ENCODE results near the gene HTRA1.

HTRA1 gene

GRCh38 chr10:122524811-122525210 lies 63.5 kb downstream of the HTRA1 start:
- Histone ChIP-seq H2AFZ (ENCODE audit: insufficient read depth, low read length, poor library complexity) (no peak overlapping the region), H2BK5ac (ENCODE audit: low read depth, low read length, poor library complexity) (no peak overlapping the region), H3K14ac (ENCODE audit: low read length) (no peak overlapping the region), H4K8ac (ENCODE audit: low read depth, low read length) (no peak overlapping the region), H2BK12ac (ENCODE audit: low read length) (no peak overlapping the region), H3K4me1 (ENCODE audit: control insufficient read depth in 1 of 2, insufficient read depth in 2 of 2, low read length in 2 of 2) (peaks cover 0 to 3% of the 10 kb centered on the region in 2 experiments), H3K9me3 (ENCODE audit: insufficient read depth, low read depth, low read length) (no peaks in the 10 kb centered on the region), H3K4me2 (ENCODE audit: low read length) (no peak overlapping the region), H3K23ac (ENCODE audit: low read length) (no peak overlapping the region), H4K91ac (ENCODE audit: low read depth, low read length) (no peak overlapping the region), H3K36me3 (ENCODE audit: control insufficient read depth in 1 of 2, insufficient read depth in 2 of 2, low read length in 2 of 2) (no peaks in the 10 kb centered on the region), H3K4me3 (ENCODE audit: low read depth, low read length) (no peak overlapping the region), H2BK120ac (ENCODE audit: insufficient read depth, low read length, poor library complexity) (no peak overlapping the region), H3K79me1 (ENCODE audit: low read length) (no peaks in the 10 kb centered on the region), H4K12ac (ENCODE audit: low read depth, low read length) (no peak overlapping the region), H3K27ac (ENCODE audit: low read depth, low read length) (no peak overlapping the region), H3K79me2 (ENCODE audit: control insufficient read depth, insufficient read depth, low read length, poor library complexity) (no peaks in the 10 kb centered on the region), H2AK5ac (ENCODE audit: low read length) (no peak overlapping the region), H3K27me3 (ENCODE audit: insufficient read depth, low read length) (no peaks in the 10 kb centered on the region), H3K4ac (ENCODE audit: low read depth, low read length) (no peak overlapping the region), H3K9ac (ENCODE audit: low read length) (no peak overlapping the region), H3K18ac (ENCODE audit: low read length) (no peak overlapping the region)
- no peak for DNase-seq
- no CpG with 5 or more reads among the region's 3 CpGs for WGBS (ENCODE audit: extremely low coverage, insufficient coverage, insufficient read length)

DNA sequence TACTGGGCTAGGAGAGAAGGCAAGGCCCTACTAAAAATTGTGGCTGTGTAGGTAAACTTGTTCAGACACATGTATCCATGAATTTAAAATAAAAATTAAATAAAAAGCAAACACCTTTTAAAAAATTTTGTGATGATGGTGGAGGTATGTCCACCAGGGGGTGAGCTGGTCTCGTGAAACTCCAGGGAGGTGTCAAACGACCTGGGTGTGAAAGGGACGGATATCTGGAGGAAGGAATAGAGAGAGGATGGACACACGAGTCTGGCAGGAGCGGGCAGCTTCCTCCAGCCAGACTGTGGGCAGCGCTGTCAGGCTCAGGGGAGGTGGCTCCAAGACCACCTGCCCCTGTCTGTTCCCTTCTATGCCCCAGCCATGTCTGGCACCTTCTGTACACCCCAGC lies 64.4 kb downstream of the HTRA1 start:
- H2AK5ac ChIP-seq (ENCODE audit: low read length) = no peak overlapping the region
- no CpG with 5 or more reads among the region's 6 CpGs for WGBS (ENCODE audit: extremely low coverage, insufficient coverage, insufficient read length)
- no peaks in the 10 kb centered on the region for H3K79me1 ChIP-seq (ENCODE audit: low read length)
- no peaks in the 10 kb centered on the region for H3K36me3 ChIP-seq (ENCODE audit: control insufficient read depth in 1 of 2, insufficient read depth in 2 of 2, low read length in 2 of 2)
- no peaks in the 10 kb centered on the region for H3K9me3 ChIP-seq (ENCODE audit: insufficient read depth, low read depth, low read length)
- peak in 1 of 2 donors; percentile 50 for DNase-seq
- no peak overlapping the region for H3K4me3 ChIP-seq (ENCODE audit: low read depth, low read length)
- no peak overlapping the region for H2AFZ ChIP-seq (ENCODE audit: insufficient read depth, low read length, poor library complexity)
- H2BK5ac ChIP-seq (ENCODE audit: low read depth, low read length, poor library complexity) = no peak overlapping the region
- no peak overlapping the region for H4K8ac ChIP-seq (ENCODE audit: low read depth, low read length)
- H4K91ac ChIP-seq (ENCODE audit: low read depth, low read length) = no peak overlapping the region
- H3K4ac ChIP-seq (ENCODE audit: low read depth, low read length) = no peak overlapping the region
- H3K14ac ChIP-seq (ENCODE audit: low read length) = no peak overlapping the region
- H4K12ac ChIP-seq (ENCODE audit: low read depth, low read length) = no peak overlapping the region
- no peak overlapping the region for H2BK120ac ChIP-seq (ENCODE audit: insufficient read depth, low read length, poor library complexity)
- no peak overlapping the region for H3K18ac ChIP-seq (ENCODE audit: low read length)
- H3K23ac ChIP-seq (ENCODE audit: low read length) = no peak overlapping the region
- peaks cover 0 to 3% of the 10 kb centered on the region in 2 experiments for H3K4me1 ChIP-seq (ENCODE audit: control insufficient read depth in 1 of 2, insufficient read depth in 2 of 2, low read length in 2 of 2)
- H3K9ac ChIP-seq (ENCODE audit: low read length) = no peak overlapping the region
- no peaks in the 10 kb centered on the region for H3K27me3 ChIP-seq (ENCODE audit: insufficient read depth, low read length)
- H2BK12ac ChIP-seq (ENCODE audit: low read length) = no peak overlapping the region
- H3K4me2 ChIP-seq (ENCODE audit: low read length) = no peak overlapping the region
- H3K79me2 ChIP-seq (ENCODE audit: control insufficient read depth, insufficient read depth, low read length, poor library complexity) = no peaks in the 10 kb centered on the region
- H3K27ac ChIP-seq (ENCODE audit: low read depth, low read length) = no peak overlapping the region

DNA sequence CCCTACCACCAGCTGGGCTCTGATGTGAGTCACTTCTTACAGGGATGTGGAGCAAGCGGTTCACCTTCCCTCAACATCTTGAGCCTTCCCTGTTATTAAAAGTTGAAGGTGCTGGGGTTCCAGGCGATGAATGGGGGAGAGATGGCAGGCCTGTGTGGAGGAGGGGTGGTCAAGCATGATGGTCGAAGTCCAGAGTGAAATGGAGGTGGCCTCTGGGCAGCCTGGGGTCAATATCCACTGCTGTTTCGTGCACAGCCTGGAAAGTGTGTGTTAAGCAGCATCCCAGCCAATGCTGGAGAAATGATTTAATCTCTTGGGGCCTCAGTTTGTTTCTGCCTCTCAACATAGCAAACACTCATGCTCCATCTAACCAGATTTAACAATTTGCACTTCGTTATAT lies 65.5 kb downstream of the HTRA1 start:
- H3K14ac ChIP-seq (ENCODE audit: low read length) = no peak overlapping the region
- H2AFZ ChIP-seq (ENCODE audit: insufficient read depth, low read length, poor library complexity) = no peak overlapping the region
- H4K8ac ChIP-seq (ENCODE audit: low read depth, low read length) = no peak overlapping the region
- no peaks in the 10 kb centered on the region for H3K36me3 ChIP-seq (ENCODE audit: control insufficient read depth in 1 of 2, insufficient read depth in 2 of 2, low read length in 2 of 2)
- no peak overlapping the region for H3K4me3 ChIP-seq (ENCODE audit: low read depth, low read length)
- H2BK120ac ChIP-seq (ENCODE audit: insufficient read depth, low read length, poor library complexity) = no peak overlapping the region
- H3K9ac ChIP-seq (ENCODE audit: low read length) = no peak overlapping the region
- H3K4me1 ChIP-seq (ENCODE audit: control insufficient read depth in 1 of 2, insufficient read depth in 2 of 2, low read length in 2 of 2) = no peaks in the 10 kb centered on the region
- no peak overlapping the region for H3K27ac ChIP-seq (ENCODE audit: low read depth, low read length)
- no peaks in the 10 kb centered on the region for H3K9me3 ChIP-seq (ENCODE audit: insufficient read depth, low read depth, low read length)
- H3K4me2 ChIP-seq (ENCODE audit: low read length) = no peak overlapping the region
- no peak overlapping the region for H2BK5ac ChIP-seq (ENCODE audit: low read depth, low read length, poor library complexity)
- no peak overlapping the region for H2AK5ac ChIP-seq (ENCODE audit: low read length)
- H2BK12ac ChIP-seq (ENCODE audit: low read length) = no peak overlapping the region
- no peak for DNase-seq
- WGBS (ENCODE audit: extremely low coverage, insufficient coverage, insufficient read length) = no CpG with 5 or more reads among the region's 5 CpGs
- no peak overlapping the region for H3K23ac ChIP-seq (ENCODE audit: low read length)
- H4K12ac ChIP-seq (ENCODE audit: low read depth, low read length) = no peak overlapping the region
- no peaks in the 10 kb centered on the region for H3K27me3 ChIP-seq (ENCODE audit: insufficient read depth, low read length)
- no peak overlapping the region for H3K4ac ChIP-seq (ENCODE audit: low read depth, low read length)
- no peaks in the 10 kb centered on the region for H3K79me1 ChIP-seq (ENCODE audit: low read length)
- no peak overlapping the region for H3K18ac ChIP-seq (ENCODE audit: low read length)
- no peak overlapping the region for H4K91ac ChIP-seq (ENCODE audit: low read depth, low read length)
- H3K79me2 ChIP-seq (ENCODE audit: control insufficient read depth, insufficient read depth, low read length, poor library complexity) = no peaks in the 10 kb centered on the region

DNA sequence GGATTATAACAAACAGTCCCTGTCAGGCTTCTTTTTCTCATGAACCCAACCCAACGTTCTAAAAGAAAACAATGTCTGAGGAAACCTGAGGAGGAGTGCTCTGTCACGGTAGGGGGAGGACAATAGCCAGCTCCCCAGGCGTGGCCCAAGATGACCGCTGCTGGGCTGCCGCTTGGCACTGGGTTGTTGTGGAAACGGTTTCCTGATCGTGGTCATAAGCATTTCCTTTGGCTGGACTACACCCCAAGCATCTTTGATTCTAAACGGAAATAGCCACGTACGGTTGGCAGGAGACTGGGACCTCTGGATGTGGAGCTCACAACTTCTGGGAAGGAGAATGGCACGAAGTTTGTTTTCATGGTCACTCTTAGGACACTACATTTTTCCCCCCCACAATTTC lies 68.8 kb downstream of the HTRA1 start:
- Histone ChIP-seq H3K4ac (ENCODE audit: low read depth, low read length) (no peak overlapping the region), H2BK5ac (ENCODE audit: low read depth, low read length, poor library complexity) (no peak overlapping the region), H3K4me3 (ENCODE audit: low read depth, low read length) (no peak overlapping the region), H4K12ac (ENCODE audit: low read depth, low read length) (no peak overlapping the region), H3K18ac (ENCODE audit: low read length) (no peak overlapping the region), H4K8ac (ENCODE audit: low read depth, low read length) (no peak overlapping the region), H2AK5ac (ENCODE audit: low read length) (no peak overlapping the region), H4K91ac (ENCODE audit: low read depth, low read length) (no peak overlapping the region), H3K9ac (ENCODE audit: low read length) (no peak overlapping the region), H3K27me3 (ENCODE audit: insufficient read depth, low read length) (no peaks in the 10 kb centered on the region), H3K27ac (ENCODE audit: low read depth, low read length) (no peak overlapping the region), H3K14ac (ENCODE audit: low read length) (no peak overlapping the region), H3K9me3 (ENCODE audit: insufficient read depth, low read depth, low read length) (no peaks in the 10 kb centered on the region), H3K4me1 (ENCODE audit: control insufficient read depth in 1 of 2, insufficient read depth in 2 of 2, low read length in 2 of 2) (no peaks in the 10 kb centered on the region), H3K23ac (ENCODE audit: low read length) (no peak overlapping the region), H3K36me3 (ENCODE audit: control insufficient read depth in 1 of 2, insufficient read depth in 2 of 2, low read length in 2 of 2) (no peaks in the 10 kb centered on the region), H2BK12ac (ENCODE audit: low read length) (no peak overlapping the region), H2BK120ac (ENCODE audit: insufficient read depth, low read length, poor library complexity) (no peak overlapping the region), H3K4me2 (ENCODE audit: low read length) (no peak overlapping the region), H3K79me1 (ENCODE audit: low read length) (no peaks in the 10 kb centered on the region), H3K79me2 (ENCODE audit: control insufficient read depth, insufficient read depth, low read length, poor library complexity) (no peaks in the 10 kb centered on the region), H2AFZ (ENCODE audit: insufficient read depth, low read length, poor library complexity) (no peak overlapping the region)
- no CpG with 5 or more reads among the region's 11 CpGs for WGBS (ENCODE audit: extremely low coverage, insufficient coverage, insufficient read length)
- no peak for DNase-seq

Data from trophoblast cell (in vitro differentiated cells and primary cell).